Measurements from ENCODE around the gene MAP2K5.
A peak's percentile ranks its signal among the peaks of the same experiment; 100 is the strongest.

MAP2K5 gene

DNA sequence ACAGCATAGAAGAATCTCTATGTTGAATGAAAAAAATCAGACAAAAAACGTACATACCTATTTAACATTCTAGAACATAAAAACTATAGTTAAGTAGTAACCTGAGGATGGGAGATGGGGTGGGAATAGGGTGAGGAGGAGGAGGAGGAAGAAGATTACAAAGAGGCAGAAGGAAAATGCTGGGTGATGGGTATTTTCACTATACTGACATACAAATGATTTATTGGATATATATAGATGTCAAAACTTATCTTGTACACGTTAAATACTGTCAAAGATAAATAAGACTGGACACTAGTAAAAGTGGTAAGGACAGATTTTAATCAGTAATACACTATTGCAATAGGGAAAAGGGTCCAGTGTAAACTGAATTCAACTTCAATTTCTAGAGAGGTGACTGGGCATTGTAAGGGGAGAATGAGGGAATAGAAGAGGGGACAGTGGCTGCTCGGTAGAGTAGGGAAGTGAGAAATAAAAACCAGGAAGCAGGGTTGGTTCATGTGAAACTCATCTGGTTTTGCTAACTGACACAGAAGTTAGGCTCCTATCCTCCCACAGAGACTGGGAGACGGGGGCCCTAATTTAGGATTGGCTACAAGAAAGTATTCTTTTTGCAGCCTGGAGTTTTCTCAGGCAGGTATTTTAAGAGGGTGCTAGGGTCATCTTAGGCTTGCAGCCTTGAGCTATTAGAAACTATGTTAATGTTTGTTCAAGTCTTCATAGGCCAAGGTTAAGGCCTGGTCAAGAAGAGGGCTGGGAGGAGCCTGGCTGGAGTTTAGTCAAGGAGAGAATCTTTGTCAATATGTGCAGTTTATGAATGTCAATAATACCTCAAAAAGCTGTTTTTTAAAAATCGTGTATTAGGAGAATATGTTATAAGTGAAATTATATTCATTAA, 36.6 kb upstream of the MAP2K5 start:
- no peak for DNase-seq (ENCODE audit: low read depth, low spot score)
- TF ChIP-seq, protein P1, sequence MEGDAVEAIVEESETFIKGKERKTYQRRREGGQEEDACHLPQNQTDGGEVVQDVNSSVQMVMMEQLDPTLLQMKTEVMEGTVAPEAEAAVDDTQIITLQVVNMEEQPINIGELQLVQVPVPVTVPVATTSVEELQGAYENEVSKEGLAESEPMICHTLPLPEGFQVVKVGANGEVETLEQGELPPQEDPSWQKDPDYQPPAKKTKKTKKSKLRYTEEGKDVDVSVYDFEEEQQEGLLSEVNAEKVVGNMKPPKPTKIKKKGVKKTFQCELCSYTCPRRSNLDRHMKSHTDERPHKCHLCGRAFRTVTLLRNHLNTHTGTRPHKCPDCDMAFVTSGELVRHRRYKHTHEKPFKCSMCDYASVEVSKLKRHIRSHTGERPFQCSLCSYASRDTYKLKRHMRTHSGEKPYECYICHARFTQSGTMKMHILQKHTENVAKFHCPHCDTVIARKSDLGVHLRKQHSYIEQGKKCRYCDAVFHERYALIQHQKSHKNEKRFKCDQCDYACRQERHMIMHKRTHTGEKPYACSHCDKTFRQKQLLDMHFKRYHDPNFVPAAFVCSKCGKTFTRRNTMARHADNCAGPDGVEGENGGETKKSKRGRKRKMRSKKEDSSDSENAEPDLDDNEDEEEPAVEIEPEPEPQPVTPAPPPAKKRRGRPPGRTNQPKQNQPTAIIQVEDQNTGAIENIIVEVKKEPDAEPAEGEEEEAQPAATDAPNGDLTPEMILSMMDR (IDR thresholded peaks at IDR 0.05; ENCODE audit: low read depth, low read length), result no peak
- no peak overlapping the region for H3K4me3 ChIP-seq (ENCODE audit: low read depth, low read length)
- in situ Hi-C loops (cut with HindIII; ENCODE audit: low sequenced_read_pairs), result no loop called here

GRCh38 chr15:67506775-67507747, 35.4 kb upstream of the MAP2K5 start:
- in situ Hi-C loops (cut with HindIII; ENCODE audit: low sequenced_read_pairs), result no loop called here
- TF ChIP-seq, protein P1 (IDR thresholded peaks at IDR 0.05; ENCODE audit: low read depth, low read length), result no peak
- no peak for DNase-seq (ENCODE audit: low read depth, low spot score)
- H3K4me3 ChIP-seq (ENCODE audit: low read depth, low read length), result no peak overlapping the region

DNA sequence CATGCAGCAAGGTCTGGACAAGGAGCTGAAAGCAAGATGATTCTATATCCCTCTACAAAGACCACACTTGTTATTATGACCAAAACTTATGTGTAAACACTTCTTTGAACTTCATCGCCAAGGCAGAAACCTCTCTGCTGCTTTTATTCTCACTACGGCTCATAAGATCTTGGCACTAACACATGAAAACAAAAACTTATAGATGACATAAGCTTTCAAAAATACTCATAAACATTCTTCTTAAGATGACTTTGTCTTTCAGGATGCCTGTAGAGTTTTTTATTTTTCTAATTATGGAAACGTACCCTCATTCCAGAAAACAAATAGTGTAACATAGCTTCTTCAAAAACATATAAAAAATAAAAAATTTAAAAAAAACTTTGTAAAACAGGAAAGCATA, 34.1 kb upstream of the MAP2K5 start:
- H3K4me3 ChIP-seq (ENCODE audit: low read depth, low read length), result no peak overlapping the region
- in situ Hi-C loops (cut with HindIII; ENCODE audit: low sequenced_read_pairs), result no loop called here
- no peak for DNase-seq (ENCODE audit: low read depth, low spot score)
- TF ChIP-seq, protein P1 (IDR thresholded peaks at IDR 0.05; ENCODE audit: low read depth, low read length), result no peak

GRCh38 chr15:67509918-67510317, 32.6 kb upstream of the MAP2K5 start:
- TF ChIP-seq, protein P1 (IDR thresholded peaks at IDR 0.05; ENCODE audit: low read depth, low read length), result no peak
- H3K4me3 ChIP-seq (ENCODE audit: low read depth, low read length), result no peak overlapping the region
- in situ Hi-C loops (cut with HindIII; ENCODE audit: low sequenced_read_pairs), result no loop called here
- DNase-seq (ENCODE audit: low read depth, low spot score), result no peak

DNA sequence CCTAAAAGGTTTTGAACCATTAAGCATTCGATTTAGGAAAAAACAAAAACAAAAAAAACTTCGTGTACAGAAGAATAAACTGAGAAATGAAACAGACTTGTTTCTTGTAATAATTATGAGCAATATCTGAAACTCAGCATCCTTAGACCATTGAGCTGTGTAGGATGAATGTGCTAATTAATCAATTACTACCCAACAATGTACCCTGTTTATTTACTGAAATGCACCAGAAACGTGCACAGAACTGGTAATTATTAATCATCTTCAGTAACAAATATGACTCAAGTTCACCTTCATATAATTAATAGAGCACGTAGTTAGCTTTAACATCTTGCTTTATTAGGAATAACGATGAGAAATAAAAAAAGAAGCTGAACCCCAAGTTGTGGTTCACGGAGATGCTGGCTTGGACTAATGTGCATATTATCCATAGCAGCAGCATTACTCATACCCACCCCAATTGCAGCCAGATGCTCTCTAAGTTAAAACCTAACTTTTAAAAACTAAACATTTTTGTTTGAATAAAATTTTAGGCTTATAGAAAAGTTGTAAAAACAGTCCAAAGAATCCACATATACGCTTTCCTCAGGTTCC, 31.8 kb upstream of the MAP2K5 start:
- no peak overlapping the region for H3K4me3 ChIP-seq (ENCODE audit: low read depth, low read length)
- in situ Hi-C loops (cut with HindIII; ENCODE audit: low sequenced_read_pairs), result no loop called here
- DNase-seq (ENCODE audit: low read depth, low spot score), result peak; percentile 56
- TF ChIP-seq, protein P1 (IDR thresholded peaks at IDR 0.05; ENCODE audit: low read depth, low read length), result no peak

- TF ChIP-seq, protein P1 (IDR thresholded peaks at IDR 0.05; ENCODE audit: low read depth, low read length), result no peak
- DNase-seq (ENCODE audit: low read depth, low spot score), result no peak
- in situ Hi-C loops (cut with HindIII; ENCODE audit: low sequenced_read_pairs), result no loop called here
- no peak overlapping the region for H3K4me3 ChIP-seq (ENCODE audit: low read depth, low read length)
Observed at GRCh38 chr15:67511606-67512005, 30.9 kb upstream of the MAP2K5 start.
